ENCODE measurements around the gene EPS15.
A peak's percentile ranks its signal among the peaks of the same experiment; 100 is the strongest.
"Not testable (repeated sequence)": the region's sequence is repeated elsewhere in the genome, so short reads cannot be mapped to it uniquely, and the experiment has no call there.

Gene EPS15

GRCh38 chr1:51454554-51454953 lies 64.5 kb downstream of the EPS15 start:
- H3K27me3 ChIP-seq (replicated peaks), result no peaks in the 10 kb centered on the region

DNA sequence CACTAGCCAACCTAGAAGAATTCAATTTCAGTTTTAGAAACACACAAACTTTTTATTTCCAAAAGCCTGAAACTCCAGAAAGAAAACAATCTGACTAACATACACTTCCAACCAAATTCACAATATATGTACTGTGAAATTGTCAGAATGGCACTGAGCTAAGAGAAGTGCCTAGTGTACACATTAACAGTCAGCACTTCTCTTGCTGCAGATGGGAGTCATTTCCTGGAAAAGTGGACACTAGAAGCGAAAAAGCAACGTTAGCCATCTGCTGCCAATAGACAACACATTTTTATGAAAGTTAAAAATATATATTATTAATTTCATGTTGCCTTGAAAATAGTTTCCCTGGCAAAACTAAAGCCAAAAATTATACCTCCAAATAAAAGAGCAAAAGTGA lies 66.1 kb downstream of the EPS15 start:
- in situ Hi-C loops (cut with HindIII; ENCODE audit: low pct_ligation_motif_present, low sequenced_read_pairs), result no loop called here
- Histone ChIP-seq H3K36me3 (replicated peaks) (no peaks in the 10 kb centered on the region), H3K27me3 (replicated peaks) (no peaks in the 10 kb centered on the region), H3K4me3 (ENCODE audit: low read depth, low read length) (no peak overlapping the region), H3K27ac (no peak overlapping the region)
- DNase-seq, result no peak
- TF ChIP-seq CTCF (IDR thresholded peaks at IDR 0.05; ENCODE audit: low read depth, low read length, missing control alignments), result no peak

More at GRCh38 chr1:51454554-51454953, 64.5 kb downstream of the EPS15 start:
- TF ChIP-seq CTCF (IDR thresholded peaks at IDR 0.05; ENCODE audit: low read depth, low read length, missing control alignments), result no peak
- no peak overlapping the region for H3K27ac ChIP-seq
- no peak for DNase-seq
- in situ Hi-C loops (cut with HindIII; ENCODE audit: low pct_ligation_motif_present, low sequenced_read_pairs), result no loop called here
- no peak overlapping the region for H3K4me3 ChIP-seq (ENCODE audit: low read depth, low read length)
- H3K36me3 ChIP-seq (replicated peaks), result no peaks in the 10 kb centered on the region

DNA sequence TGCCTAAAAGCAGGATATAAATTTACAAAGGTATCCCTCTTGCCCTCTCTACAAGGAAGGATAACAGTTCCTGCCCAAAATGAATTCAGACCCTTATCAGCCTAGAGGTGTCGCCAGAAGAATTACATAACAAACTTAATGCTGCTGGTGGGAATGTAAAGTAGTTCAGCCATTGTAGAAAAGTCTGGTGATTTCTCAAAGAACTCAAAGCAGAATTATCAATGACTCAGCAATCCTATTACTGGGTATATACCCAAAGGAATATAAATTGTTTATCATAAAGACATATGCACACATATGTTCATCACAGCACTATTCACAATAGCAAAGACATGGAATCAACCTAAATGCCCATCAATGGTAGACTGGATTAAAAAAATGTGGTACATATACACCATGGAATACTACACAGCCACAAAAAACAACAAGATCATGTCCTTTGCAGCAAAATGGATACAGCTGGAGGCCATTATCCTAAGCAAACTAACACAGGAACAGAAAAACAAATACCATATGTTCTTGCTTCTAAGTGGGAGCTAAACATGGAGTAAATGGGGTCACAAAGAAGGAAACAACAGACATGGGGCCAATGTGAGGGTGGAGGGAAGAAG lies 70.1 kb downstream of the EPS15 start:
- H3K27me3 ChIP-seq (replicated peaks); H3K27ac ChIP-seq; DNase-seq; H3K4me3 ChIP-seq (ENCODE audit: low read depth, low read length); H3K36me3 ChIP-seq (replicated peaks); in situ Hi-C loops (cut with HindIII; ENCODE audit: low pct_ligation_motif_present, low sequenced_read_pairs): not testable (repeated sequence)

- DNase-seq, result no peak
Observed at GRCh38 chr1:51445351-51446090, 73.5 kb downstream of the EPS15 start.

GRCh38 chr1:51444534-51445192 lies 74.4 kb downstream of the EPS15 start:
- Histone ChIP-seq H3K27me3 (replicated peaks) (no peaks in the 10 kb centered on the region), H3K36me3 (replicated peaks) (no peaks in the 10 kb centered on the region), H3K4me3 (ENCODE audit: low read depth, low read length) (no peak overlapping the region), H3K27ac (peak overlapping the region; percentile 29)
- no peak for DNase-seq
- in situ Hi-C loops (cut with HindIII; ENCODE audit: low pct_ligation_motif_present, low sequenced_read_pairs), result no loop called here
- TF ChIP-seq CTCF (IDR thresholded peaks at IDR 0.05; ENCODE audit: low read depth, low read length, missing control alignments), result no peak

More at GRCh38 chr1:51445351-51446090, 73.5 kb downstream of the EPS15 start:
- H3K4me3 ChIP-seq (ENCODE audit: low read depth, low read length), result no peak overlapping the region
- in situ Hi-C loops (cut with HindIII; ENCODE audit: low pct_ligation_motif_present, low sequenced_read_pairs), result no loop called here
- H3K36me3 ChIP-seq (replicated peaks), result no peaks in the 10 kb centered on the region
- no peak overlapping the region for H3K27ac ChIP-seq
- H3K27me3 ChIP-seq (replicated peaks), result no peaks in the 10 kb centered on the region
- no peak for TF ChIP-seq CTCF (IDR thresholded peaks at IDR 0.05; ENCODE audit: low read depth, low read length, missing control alignments)

DNA sequence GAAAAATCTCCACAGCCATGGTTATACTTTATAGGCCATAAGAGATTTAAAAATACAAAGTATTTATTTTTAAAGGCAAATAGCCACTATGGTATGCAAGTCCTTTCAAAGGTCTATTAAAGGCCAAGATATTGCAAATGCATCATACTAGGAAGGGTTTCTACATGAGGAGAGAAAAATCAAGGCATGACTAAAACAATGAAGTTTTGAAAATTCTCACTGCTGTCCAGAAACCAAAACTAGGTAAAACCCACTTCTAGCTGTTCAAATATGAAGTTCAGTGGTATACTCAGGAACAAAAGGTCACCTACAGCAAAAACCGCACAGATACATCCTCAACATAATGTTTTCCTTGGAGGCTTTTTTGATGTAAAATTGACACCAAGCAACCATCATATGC lies 75.0 kb downstream of the EPS15 start:
- no peaks in the 10 kb centered on the region for H3K27me3 ChIP-seq (replicated peaks)
- H3K27ac ChIP-seq, result peak overlapping the region; percentile 4
- DNase-seq, result peak; percentile 40
- no peak overlapping the region for H3K4me3 ChIP-seq (ENCODE audit: low read depth, low read length)
- in situ Hi-C loops (cut with HindIII; ENCODE audit: low pct_ligation_motif_present, low sequenced_read_pairs), result no loop called here
- H3K36me3 ChIP-seq (replicated peaks), result no peaks in the 10 kb centered on the region
- no peak for TF ChIP-seq CTCF (IDR thresholded peaks at IDR 0.05; ENCODE audit: low read depth, low read length, missing control alignments)

All from brain microvascular endothelial cell (primary cell).